Loucy (cell line): Measurements from ENCODE around the gene DNAI1.

Source experiments
- H2AFZ ChIP-seq: fragments of 200-600 bp; sonication (generic); 2 replicates; pipeline ENCODE4 v1.6.0; 2016; ENCODE audit warnings: antibody characterized with exemption, mild to moderate bottlenecking, low read length, moderate library complexity
- H3F3A ChIP-seq: fragments of 200-600 bp; 2 replicates; pipeline ENCODE4 v1.6.0; 2016; ENCODE audit warnings: antibody characterized with exemption, low read depth, mild to moderate bottlenecking
- H3K27me3 ChIP-seq: fragments of 200-600 bp; sonication (generic); 2 replicates; pipeline ENCODE4 v1.6.1; 2014; ENCODE audit warnings: low read length, mild to moderate bottlenecking; ENCODE audit not compliant: insufficient read depth, poor library complexity, severe bottlenecking
- H3K36me3 ChIP-seq: fragments of 200-600 bp; sonication (generic); 2 replicates; pipeline ENCODE4 v1.6.1; 2016; ENCODE audit warnings: low read length; ENCODE audit not compliant: insufficient read depth
- H3K4me1 ChIP-seq: fragments of 200-600 bp; sonication (generic); 2 replicates; pipeline ENCODE4 v1.5.1; 2014; ENCODE audit warnings: low read length, mild to moderate bottlenecking; ENCODE audit not compliant: insufficient read depth, poor library complexity, severe bottlenecking
- H3K4me2 ChIP-seq: fragments of 200-600 bp; sonication (generic); 2 replicates; pipeline ENCODE4 v1.6.0; 2014; ENCODE audit warnings: antibody characterized with exemption, low read length, low read depth, mild to moderate bottlenecking; ENCODE audit not compliant: poor library complexity, severe bottlenecking
- H3K4me3 ChIP-seq: fragments of 200-600 bp; sonication (generic); 2 replicates; pipeline ENCODE4 v1.5.1; 2014; ENCODE audit warnings: low read length, mild to moderate bottlenecking, mixed read lengths; ENCODE audit not compliant: poor library complexity, severe bottlenecking
- H3K79me2 ChIP-seq: fragments of 200-600 bp; sonication (generic); 2 replicates; pipeline ENCODE4 v1.6.1; 2014; ENCODE audit warnings: low read length; ENCODE audit not compliant: insufficient read depth
- H3K9ac ChIP-seq: fragments of 200-600 bp; sonication (generic); 2 replicates; pipeline ENCODE4 v1.6.0; 2014; ENCODE audit warnings: mild to moderate bottlenecking, low read depth, low read length, moderate library complexity; ENCODE audit not compliant: poor library complexity, severe bottlenecking
- H3K9me2 ChIP-seq: fragments of 200-600 bp; sonication (generic); replicated peaks from 2 replicates; pipeline ENCODE4 v1.6.1; 2016; ENCODE audit warnings: low read depth, low read length, mixed read lengths
- H3K9me3 ChIP-seq: fragments of 200-600 bp; sonication (generic); 2 replicates; pipeline ENCODE4 v1.6.1; 2014; ENCODE audit warnings: mild to moderate bottlenecking, antibody characterized with exemption, low read length, low read depth; ENCODE audit not compliant: insufficient read depth
- H4K20me1 ChIP-seq: fragments of 200-600 bp; sonication (generic); 2 replicates; pipeline ENCODE4 v1.6.0; 2014; ENCODE audit warnings: antibody characterized with exemption, low read length, mild to moderate bottlenecking; ENCODE audit not compliant: insufficient read depth, poor library complexity, severe bottlenecking
- EZH2phosphoT487 ChIP-seq: fragments of 200-600 bp; IDR thresholded peaks from 2 replicates; pipeline ENCODE4 v1.6.1; 2018; ENCODE audit warnings: antibody characterized with exemption, mild to moderate bottlenecking, moderate library complexity, borderline replicate concordance
- TF ChIP-seq, protein P1 (sequence below): fragments of 200-600 bp; sonication (generic); conservative IDR thresholded peaks from 2 replicates; pipeline ENCODE4 v1.5.1; 2014; ENCODE audit warnings: mild to moderate bottlenecking, antibody characterized with exemption, low read length

Gene DNAI1

GRCh38 chr9:34546102-34546833 is 87.7 kb downstream of the DNAI1 start:
- Histone ChIP-seq H3K36me3 (no peaks in the 10 kb centered on the region), H3K79me2 (no peaks in the 10 kb centered on the region), H2AFZ (no peak overlapping the region), H3K27me3 (no peaks in the 10 kb centered on the region), H4K20me1 (no peaks in the 10 kb centered on the region), H3K4me1 (no peaks in the 10 kb centered on the region), H3K4me3 (no peak overlapping the region), H3K4me2 (no peak overlapping the region), H3F3A (no peaks in the 10 kb centered on the region), H3K9me2 (no peaks in the 10 kb centered on the region), H3K9ac (no peak overlapping the region), H3K9me3 (no peaks in the 10 kb centered on the region)
- TF ChIP-seq, protein P1, sequence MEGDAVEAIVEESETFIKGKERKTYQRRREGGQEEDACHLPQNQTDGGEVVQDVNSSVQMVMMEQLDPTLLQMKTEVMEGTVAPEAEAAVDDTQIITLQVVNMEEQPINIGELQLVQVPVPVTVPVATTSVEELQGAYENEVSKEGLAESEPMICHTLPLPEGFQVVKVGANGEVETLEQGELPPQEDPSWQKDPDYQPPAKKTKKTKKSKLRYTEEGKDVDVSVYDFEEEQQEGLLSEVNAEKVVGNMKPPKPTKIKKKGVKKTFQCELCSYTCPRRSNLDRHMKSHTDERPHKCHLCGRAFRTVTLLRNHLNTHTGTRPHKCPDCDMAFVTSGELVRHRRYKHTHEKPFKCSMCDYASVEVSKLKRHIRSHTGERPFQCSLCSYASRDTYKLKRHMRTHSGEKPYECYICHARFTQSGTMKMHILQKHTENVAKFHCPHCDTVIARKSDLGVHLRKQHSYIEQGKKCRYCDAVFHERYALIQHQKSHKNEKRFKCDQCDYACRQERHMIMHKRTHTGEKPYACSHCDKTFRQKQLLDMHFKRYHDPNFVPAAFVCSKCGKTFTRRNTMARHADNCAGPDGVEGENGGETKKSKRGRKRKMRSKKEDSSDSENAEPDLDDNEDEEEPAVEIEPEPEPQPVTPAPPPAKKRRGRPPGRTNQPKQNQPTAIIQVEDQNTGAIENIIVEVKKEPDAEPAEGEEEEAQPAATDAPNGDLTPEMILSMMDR = no peak
- no peak for TF ChIP-seq EZH2phosphoT487

DNA sequence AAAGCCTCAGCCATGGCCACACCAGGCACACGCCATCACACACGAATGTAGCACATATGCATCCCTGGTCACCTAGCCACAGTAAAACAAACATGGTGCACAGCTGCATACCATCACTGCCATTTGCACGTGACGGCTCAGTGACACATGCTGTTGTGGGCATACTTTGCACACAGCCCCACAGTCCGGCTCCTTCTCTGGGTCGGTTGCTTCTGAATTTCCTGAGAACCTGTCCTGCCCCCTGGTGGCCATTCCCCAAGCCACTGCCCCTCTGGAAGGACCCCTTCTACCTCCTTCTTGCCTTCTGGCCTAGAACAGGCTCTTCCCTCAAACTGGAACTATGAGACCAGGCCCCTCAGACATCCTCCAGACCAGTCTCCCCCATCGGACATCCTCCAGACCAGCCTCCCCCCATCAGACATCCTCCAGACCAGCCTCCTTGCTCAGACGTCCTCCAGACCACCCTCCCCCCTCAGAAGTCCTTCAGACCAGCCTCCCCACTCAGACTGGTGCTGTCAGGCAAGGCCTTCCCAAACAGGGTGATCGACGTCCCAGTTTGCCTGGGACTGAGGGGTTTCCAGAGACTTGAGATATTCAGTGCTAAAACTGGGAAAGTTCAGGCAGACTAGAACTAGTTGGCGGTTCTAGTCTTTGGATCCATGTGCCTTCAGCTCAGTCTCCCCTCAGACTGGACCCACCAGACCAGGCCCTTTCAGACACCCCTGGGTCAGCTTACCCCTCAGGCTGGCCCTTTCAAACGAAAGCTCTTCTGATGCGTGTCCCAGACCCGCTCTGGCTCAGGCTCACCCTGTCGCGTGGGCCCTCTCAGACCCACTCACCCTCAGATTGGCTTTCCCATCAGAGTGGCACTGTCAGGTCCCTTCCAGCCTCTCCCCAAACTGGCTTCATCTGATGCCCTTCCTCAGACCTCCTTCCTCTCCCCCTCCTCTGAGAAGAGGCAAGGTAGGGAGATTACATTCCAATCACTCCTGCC is 88.5 kb downstream of the DNAI1 start:
- Histone ChIP-seq H3K27me3 (no peaks in the 10 kb centered on the region), H3K4me3 (no peak overlapping the region), H2AFZ (no peak overlapping the region), H3K9me2 (no peaks in the 10 kb centered on the region), H3K9ac (no peak overlapping the region), H3K4me2 (no peak overlapping the region), H3F3A (no peaks in the 10 kb centered on the region), H3K79me2 (no peaks in the 10 kb centered on the region), H3K36me3 (no peaks in the 10 kb centered on the region), H4K20me1 (no peaks in the 10 kb centered on the region), H3K4me1 (no peaks in the 10 kb centered on the region), H3K9me3 (no peaks in the 10 kb centered on the region)
- TF ChIP-seq, protein P1 = peak; percentile 85
- no peak for TF ChIP-seq EZH2phosphoT487

DNA sequence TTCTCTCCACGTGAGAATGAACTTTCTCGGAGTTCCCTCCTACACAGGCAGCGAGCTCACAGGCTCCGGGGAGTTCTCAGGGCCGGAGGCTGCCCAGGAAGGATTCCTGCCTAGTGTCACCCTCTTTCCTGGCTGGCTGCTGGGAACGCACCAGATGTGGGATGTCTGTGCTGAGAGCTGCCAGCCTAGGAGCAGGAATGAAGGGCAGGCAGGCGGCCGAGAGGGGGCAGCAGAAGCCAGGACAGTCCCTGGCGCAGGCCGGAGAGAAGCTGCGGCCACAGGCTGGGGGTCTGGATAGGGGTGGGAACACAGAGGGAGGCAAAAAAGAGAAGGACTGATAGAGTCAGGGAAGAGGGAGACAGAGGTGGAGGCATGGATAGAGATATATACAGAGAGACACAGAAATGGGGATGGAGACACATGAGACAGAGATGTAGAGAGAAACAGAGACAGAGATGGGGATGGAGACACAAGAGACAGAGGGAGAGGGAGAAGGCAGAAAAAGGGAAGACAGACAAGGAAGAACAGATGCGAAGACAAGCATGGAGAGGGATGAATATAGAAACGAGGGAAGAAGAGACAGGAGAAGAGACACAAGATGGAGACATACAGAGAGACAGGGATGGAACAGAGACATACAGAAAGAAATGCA is 89.5 kb downstream of the DNAI1 start:
- Histone ChIP-seq H3K9ac (no peak overlapping the region), H3K4me1 (no peaks in the 10 kb centered on the region), H3K4me3 (no peak overlapping the region), H3K27me3 (no peaks in the 10 kb centered on the region), H3K4me2 (no peak overlapping the region), H3K79me2 (no peaks in the 10 kb centered on the region), H3K9me2 (no peaks in the 10 kb centered on the region), H3F3A (no peaks in the 10 kb centered on the region), H3K9me3 (no peaks in the 10 kb centered on the region), H4K20me1 (no peaks in the 10 kb centered on the region), H2AFZ (no peak overlapping the region), H3K36me3 (no peaks in the 10 kb centered on the region)
- TF ChIP-seq, protein P1 = peak; percentile 51
- TF ChIP-seq EZH2phosphoT487 = no peak
